ENCODE data around the gene CERS4.
"Not testable (repeated sequence)": the region's sequence is repeated elsewhere in the genome, so short reads cannot be mapped to it uniquely, and the experiment has no call there.

Gene CERS4

DNA sequence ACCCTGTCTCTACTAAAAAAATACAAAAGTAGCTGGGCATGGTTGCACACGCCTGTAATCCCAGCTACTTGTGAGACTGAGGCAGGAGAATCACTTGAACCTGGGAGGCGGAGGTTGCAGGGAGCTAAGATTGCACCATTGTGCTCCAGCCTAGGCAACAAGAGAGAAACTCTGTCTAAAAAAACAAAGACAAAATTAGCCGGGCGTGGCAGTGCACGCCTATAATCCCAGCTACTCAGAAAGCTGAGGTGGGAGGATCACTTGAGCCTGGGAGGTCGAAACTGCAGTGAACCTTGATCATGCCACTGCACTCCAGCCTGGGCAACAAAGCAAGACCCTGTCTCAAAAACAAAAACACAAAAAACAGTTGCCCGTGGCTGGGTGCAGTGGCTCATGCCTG lies 14.3 kb downstream of the CERS4 start:
- not testable (repeated sequence) for H3K4me1 ChIP-seq (ENCODE audit: control insufficient read depth, insufficient read depth, low read length); H3K36me3 ChIP-seq (ENCODE audit: control insufficient read depth, insufficient read depth, low read length); H3K4me3 ChIP-seq (ENCODE audit: insufficient read depth, low read depth, low read length); H3K27me3 ChIP-seq (ENCODE audit: control insufficient read depth, insufficient read depth, low read length, poor library complexity, severe bottlenecking); H3K9me3 ChIP-seq (ENCODE audit: control insufficient read depth, low read length); H3K27ac ChIP-seq (ENCODE audit: insufficient read depth, low read depth, low read length, poor library complexity, severe bottlenecking)
- 80 to 82% methylated on average over 7 of the region's 7 CpGs for WGBS, 2 experiments

DNA sequence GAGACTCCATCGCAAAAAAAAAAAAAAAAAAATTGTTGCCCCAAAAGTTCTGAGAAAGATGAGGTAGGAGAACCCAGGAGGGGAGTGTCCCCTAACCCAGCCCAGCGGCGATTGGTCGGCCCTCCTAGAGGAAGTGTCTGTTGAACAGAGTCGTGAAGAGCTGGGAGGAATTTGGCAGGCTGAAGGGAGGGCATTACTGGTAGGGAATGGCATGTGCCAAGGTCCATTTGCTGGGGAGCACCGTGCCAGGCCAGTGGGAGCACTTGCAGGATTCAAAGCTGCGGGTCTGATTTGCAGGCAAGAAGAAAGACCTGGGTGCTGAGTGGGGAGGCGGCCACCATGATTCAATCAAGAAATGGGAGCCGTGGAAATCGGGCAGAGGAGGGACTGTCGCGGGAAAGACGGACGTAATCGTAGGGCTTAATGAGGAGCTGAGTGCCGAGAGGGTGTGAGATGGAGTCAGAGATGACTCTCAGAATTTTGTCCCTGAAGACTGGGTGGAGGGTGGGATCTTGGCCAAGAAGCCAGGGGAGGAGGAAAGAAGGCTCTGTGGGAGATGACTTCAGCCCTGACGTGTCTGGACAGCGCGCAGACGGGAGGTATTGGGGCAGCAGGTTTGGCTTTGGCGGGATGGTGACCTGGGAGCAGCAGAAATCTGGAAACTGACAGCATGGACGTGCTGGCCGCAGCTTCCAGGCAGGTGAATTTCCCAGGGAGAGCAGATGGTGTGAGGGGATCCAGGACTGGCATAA lies 15.4 kb downstream of the CERS4 start:
- H3K27me3 ChIP-seq (ENCODE audit: control insufficient read depth, insufficient read depth, low read length, poor library complexity, severe bottlenecking), result no peaks in the 10 kb centered on the region
- peaks cover 4% of the 10 kb centered on the region for H3K4me1 ChIP-seq (ENCODE audit: control insufficient read depth, insufficient read depth, low read length)
- no peaks in the 10 kb centered on the region for H3K9me3 ChIP-seq (ENCODE audit: control insufficient read depth, low read length)
- WGBS, 2 experiments, result 90 to 93% methylated on average over 22 to 23 of the region's 23 CpGs
- H3K4me3 ChIP-seq (ENCODE audit: insufficient read depth, low read depth, low read length), result no peak overlapping the region
- no peak overlapping the region for H3K27ac ChIP-seq (ENCODE audit: insufficient read depth, low read depth, low read length, poor library complexity, severe bottlenecking)
- no peaks in the 10 kb centered on the region for H3K36me3 ChIP-seq (ENCODE audit: control insufficient read depth, insufficient read depth, low read length)

DNA sequence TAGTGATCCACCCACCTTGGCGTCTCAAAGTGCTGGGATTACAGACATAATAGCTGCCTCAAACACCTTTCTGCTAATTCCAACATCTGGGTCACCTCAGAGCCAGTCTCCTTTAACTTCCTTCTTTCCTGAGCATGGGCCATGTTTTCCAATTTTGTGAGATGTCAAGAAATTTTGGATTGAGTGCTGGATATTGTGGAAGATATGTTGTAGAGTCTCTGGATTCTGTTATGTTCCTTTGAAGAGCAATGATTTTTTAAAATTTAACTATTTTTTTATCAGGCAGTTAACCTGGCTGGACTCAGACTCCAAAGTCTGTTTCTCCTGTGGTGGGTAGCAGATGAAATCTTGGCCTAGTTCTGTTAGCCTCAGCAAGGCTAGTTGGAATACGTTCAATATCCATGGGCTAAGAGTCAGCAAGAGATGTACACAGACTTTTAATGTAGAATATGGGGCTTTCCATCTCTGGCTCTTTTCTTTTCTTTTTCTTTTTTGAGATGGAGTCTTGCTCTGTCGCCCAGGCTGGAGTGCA lies 22.0 kb downstream of the CERS4 start:
- Histone ChIP-seq H3K36me3 (ENCODE audit: control insufficient read depth, insufficient read depth, low read length) (no peaks in the 10 kb centered on the region), H3K27ac (ENCODE audit: insufficient read depth, low read depth, low read length, poor library complexity, severe bottlenecking) (no peak overlapping the region), H3K9me3 (ENCODE audit: control insufficient read depth, low read length) (no peaks in the 10 kb centered on the region), H3K4me1 (ENCODE audit: control insufficient read depth, insufficient read depth, low read length) (no peaks in the 10 kb centered on the region), H3K4me3 (ENCODE audit: insufficient read depth, low read depth, low read length) (no peak overlapping the region), H3K27me3 (ENCODE audit: control insufficient read depth, insufficient read depth, low read length, poor library complexity, severe bottlenecking) (no peaks in the 10 kb centered on the region)
- 60 to 85% methylated on average over 2 to 3 of the region's 3 CpGs for WGBS, 2 experiments

DNA sequence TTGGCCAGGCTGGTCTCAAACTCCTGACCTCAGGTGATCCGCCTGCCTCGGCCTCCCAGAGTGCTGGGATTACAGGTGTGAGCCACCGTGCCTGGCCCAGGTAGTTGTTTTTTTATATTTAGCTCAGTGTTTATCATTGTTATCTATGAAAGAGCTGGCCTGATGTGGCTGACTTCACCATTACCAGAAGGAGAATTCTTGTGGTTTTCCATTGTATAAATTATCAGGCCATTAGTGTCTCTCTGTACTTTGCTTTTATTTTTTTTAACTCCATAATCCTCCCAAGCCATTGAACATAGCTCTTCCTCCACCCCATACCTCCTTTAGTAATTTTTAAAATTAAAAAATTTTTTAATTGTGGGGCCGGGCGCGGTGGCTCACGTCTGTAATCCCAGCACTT lies 24.2 kb downstream of the CERS4 start:
- Histone ChIP-seq H3K4me3 (ENCODE audit: insufficient read depth, low read depth, low read length) (no peak overlapping the region), H3K36me3 (ENCODE audit: control insufficient read depth, insufficient read depth, low read length) (no peaks in the 10 kb centered on the region), H3K4me1 (ENCODE audit: control insufficient read depth, insufficient read depth, low read length) (peaks cover 6% of the 10 kb centered on the region), H3K27me3 (ENCODE audit: control insufficient read depth, insufficient read depth, low read length, poor library complexity, severe bottlenecking) (no peaks in the 10 kb centered on the region), H3K27ac (ENCODE audit: insufficient read depth, low read depth, low read length, poor library complexity, severe bottlenecking) (no peak overlapping the region), H3K9me3 (ENCODE audit: control insufficient read depth, low read length) (no peaks in the 10 kb centered on the region)
- WGBS, 2 experiments, result 73 to 78% methylated on average over 7 of the region's 7 CpGs

DNA sequence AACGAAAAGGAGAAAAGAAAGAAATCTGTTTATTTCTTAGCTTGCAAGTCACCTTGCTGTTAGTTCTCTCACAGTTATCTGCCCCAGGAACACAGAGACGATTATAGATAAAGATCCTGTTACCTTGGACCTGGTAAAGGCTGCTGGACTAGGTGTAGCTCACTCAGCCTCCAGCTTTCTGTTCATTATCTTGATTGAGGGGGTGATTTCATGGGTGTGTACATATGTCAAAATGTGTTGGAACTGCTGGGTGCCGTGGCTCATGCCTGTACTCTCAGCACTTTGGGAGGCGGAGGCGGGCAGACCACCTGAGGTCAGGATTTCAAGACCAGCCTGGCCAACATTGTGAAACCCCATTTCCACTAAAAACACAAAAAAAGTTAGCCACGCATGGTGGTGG lies 27.9 kb downstream of the CERS4 start:
- H3K4me3 ChIP-seq (ENCODE audit: insufficient read depth, low read depth, low read length), result no peak overlapping the region

DNA sequence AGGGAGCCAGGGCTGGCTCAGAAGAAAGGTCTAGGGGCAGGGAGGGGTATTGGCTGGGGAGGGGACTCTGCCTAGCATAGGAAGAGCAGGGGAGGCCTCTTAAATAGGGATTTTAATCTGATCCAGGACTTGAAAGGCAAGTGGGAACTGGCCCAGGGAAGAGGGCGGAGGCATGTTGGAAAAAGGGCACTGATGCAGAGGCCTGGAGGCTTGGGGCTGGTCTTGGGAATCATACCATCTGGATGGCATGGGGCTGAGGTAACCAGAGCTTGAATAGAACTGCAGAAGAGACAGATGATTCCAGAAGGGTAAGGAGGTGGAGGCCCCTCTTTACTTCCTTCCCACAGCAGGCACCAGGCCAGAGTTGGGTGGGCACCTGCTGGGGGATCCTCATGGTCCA lies 29.1 kb downstream of the CERS4 start:
- Histone ChIP-seq H3K27me3 (ENCODE audit: control insufficient read depth, insufficient read depth, low read length, poor library complexity, severe bottlenecking) (no peaks in the 10 kb centered on the region), H3K9me3 (ENCODE audit: control insufficient read depth, low read length) (no peaks in the 10 kb centered on the region), H3K4me3 (ENCODE audit: insufficient read depth, low read depth, low read length) (no peak overlapping the region), H3K4me1 (ENCODE audit: control insufficient read depth, insufficient read depth, low read length) (peaks cover 17% of the 10 kb centered on the region), H3K36me3 (ENCODE audit: control insufficient read depth, insufficient read depth, low read length) (peaks cover 3% of the 10 kb centered on the region), H3K27ac (ENCODE audit: insufficient read depth, low read depth, low read length, poor library complexity, severe bottlenecking) (no peak overlapping the region)
- WGBS, 2 experiments, result 84 to 90% methylated on average over 1 of the region's 1 CpG

More for the DNA sequence above, 27.9 kb downstream of the CERS4 start:
- H3K27me3 ChIP-seq (ENCODE audit: control insufficient read depth, insufficient read depth, low read length, poor library complexity, severe bottlenecking), result no peaks in the 10 kb centered on the region
- peaks cover 17% of the 10 kb centered on the region for H3K4me1 ChIP-seq (ENCODE audit: control insufficient read depth, insufficient read depth, low read length)
- no peak overlapping the region for H3K27ac ChIP-seq (ENCODE audit: insufficient read depth, low read depth, low read length, poor library complexity, severe bottlenecking)
- H3K9me3 ChIP-seq (ENCODE audit: control insufficient read depth, low read length), result no peaks in the 10 kb centered on the region
- WGBS, 2 experiments, result 89 to 90% methylated on average over 5 to 6 of the region's 6 CpGs
- H3K36me3 ChIP-seq (ENCODE audit: control insufficient read depth, insufficient read depth, low read length), result no peaks in the 10 kb centered on the region

DNA sequence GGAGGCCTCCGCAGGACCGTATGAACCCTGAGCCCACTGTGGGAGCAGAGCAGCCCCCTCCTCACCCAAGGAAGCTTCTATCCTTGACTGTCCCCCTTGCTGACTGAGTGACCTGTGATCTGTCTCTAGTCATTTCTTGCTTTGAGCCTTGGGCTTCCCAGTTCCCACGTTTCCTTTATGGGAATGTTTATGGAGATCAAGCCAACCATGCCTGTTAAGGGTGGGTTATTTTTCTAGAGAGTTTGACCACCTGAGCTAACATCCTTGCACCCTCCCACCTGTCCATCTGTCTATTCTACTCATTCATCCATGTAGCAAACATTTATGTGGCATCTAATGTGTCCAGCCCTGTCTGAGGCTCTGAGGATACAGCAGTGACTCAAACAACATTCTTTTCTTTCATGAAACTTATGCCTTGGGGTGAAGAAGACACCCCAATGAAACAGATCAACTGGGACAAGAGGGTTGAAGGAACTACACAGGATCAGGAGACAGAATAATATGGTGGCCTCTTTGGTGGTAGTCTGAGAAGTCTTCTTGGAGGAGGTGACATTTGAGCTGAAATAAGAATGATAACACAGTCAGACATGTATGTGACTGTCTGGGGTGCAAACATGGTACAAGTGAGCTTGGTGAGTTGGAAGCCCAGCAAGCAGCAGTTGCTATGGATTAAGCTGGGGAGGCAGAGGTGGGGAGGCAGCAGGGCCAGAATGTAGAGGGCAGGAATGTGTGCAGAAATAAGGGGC lies 30.5 kb downstream of the CERS4 start:
- no peaks in the 10 kb centered on the region for H3K27me3 ChIP-seq (ENCODE audit: control insufficient read depth, insufficient read depth, low read length, poor library complexity, severe bottlenecking)
- no peaks in the 10 kb centered on the region for H3K9me3 ChIP-seq (ENCODE audit: control insufficient read depth, low read length)
- H3K4me1 ChIP-seq (ENCODE audit: control insufficient read depth, insufficient read depth, low read length), result peaks cover 17% of the 10 kb centered on the region
- no peak overlapping the region for H3K27ac ChIP-seq (ENCODE audit: insufficient read depth, low read depth, low read length, poor library complexity, severe bottlenecking)
- no peak overlapping the region for H3K4me3 ChIP-seq (ENCODE audit: insufficient read depth, low read depth, low read length)
- H3K36me3 ChIP-seq (ENCODE audit: control insufficient read depth, insufficient read depth, low read length), result peaks cover 4% of the 10 kb centered on the region
- 93 to 95% methylated on average over 3 of the region's 3 CpGs for WGBS, 2 experiments

DNA sequence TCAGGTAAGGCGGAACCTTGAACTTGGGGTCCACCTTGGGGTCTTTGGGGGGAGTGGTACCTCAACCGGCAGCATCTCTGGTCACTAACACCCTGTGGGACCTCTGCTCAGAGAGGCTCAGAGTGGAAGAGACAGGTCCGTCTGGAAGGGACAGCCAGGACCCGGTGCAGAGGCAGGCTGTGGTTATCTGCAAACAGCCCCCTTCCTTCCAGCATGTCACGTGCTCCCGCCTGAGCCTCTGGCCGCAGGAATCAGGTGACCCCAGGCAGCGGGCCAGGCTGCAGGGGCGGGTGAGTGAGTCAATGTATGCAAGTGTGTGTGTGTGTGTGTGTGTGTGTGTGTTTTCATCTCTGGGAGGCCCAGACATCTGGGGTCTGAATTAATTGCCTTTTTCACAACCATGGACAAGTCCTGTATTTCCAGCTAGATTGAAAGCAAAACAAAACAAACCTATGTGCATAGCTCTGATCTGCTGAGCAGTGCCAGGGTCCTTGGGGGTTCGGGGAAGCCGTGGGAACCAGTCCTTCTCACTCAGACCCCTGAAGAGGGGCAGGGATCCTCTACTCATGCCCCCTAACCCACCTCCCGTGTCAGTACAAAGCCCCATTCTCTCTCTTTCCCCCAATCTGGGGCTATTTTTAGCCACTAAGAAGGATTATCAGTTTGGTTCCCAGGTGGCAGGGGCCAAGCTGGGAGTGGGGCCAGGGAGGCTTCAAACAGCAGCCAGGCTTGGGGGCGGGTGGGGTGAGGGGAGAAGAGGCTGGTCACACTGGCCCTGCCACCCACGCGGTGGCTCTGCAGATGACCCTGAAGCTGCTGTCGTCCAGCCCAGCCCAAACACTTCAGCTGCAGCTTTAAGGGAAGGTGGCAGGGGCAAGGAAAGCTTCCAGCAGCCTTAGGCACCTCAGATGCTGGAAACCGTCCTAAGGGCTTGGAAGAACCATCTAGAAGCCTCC lies 31.4 kb downstream of the CERS4 start:
- Histone ChIP-seq H3K27me3 (ENCODE audit: control insufficient read depth, insufficient read depth, low read length, poor library complexity, severe bottlenecking) (no peaks in the 10 kb centered on the region), H3K4me3 (ENCODE audit: insufficient read depth, low read depth, low read length) (no peak overlapping the region), H3K9me3 (ENCODE audit: control insufficient read depth, low read length) (no peaks in the 10 kb centered on the region), H3K27ac (ENCODE audit: insufficient read depth, low read depth, low read length, poor library complexity, severe bottlenecking) (peak overlapping the region; percentile 93), H3K36me3 (ENCODE audit: control insufficient read depth, insufficient read depth, low read length) (peaks cover 4% of the 10 kb centered on the region), H3K4me1 (ENCODE audit: control insufficient read depth, insufficient read depth, low read length) (peaks cover 17% of the 10 kb centered on the region)
- 29 to 31% methylated on average over 17 of the region's 17 CpGs for WGBS, 2 experiments

DNA sequence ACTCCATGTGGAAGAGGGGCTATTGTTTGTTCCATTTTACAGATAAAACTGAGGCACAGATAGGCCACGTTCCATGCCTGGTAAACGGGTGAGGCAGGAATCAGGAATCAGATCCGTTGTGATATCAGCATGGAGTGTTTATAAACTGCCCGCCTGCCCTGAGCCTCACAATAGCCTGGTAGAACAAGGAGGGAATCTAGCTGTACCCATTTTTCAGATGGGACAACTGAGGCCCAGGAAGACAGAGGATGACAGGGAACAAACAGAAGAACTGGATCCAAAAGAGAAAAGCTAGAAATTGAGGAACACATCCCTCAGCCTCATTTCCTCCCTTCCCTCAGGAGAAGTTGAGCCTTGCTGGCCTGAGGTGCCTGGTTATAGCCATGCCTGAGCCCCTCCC lies 32.5 kb downstream of the CERS4 start:
- Histone ChIP-seq H3K27me3 (ENCODE audit: control insufficient read depth, insufficient read depth, low read length, poor library complexity, severe bottlenecking) (no peaks in the 10 kb centered on the region), H3K27ac (ENCODE audit: insufficient read depth, low read depth, low read length, poor library complexity, severe bottlenecking) (no peak overlapping the region), H3K36me3 (ENCODE audit: control insufficient read depth, insufficient read depth, low read length) (peaks cover 4% of the 10 kb centered on the region), H3K9me3 (ENCODE audit: control insufficient read depth, low read length) (no peaks in the 10 kb centered on the region), H3K4me3 (ENCODE audit: insufficient read depth, low read depth, low read length) (no peak overlapping the region), H3K4me1 (ENCODE audit: control insufficient read depth, insufficient read depth, low read length) (peaks cover 17% of the 10 kb centered on the region)
- 95% methylated on average over 4 of the region's 4 CpGs for WGBS, 2 experiments
